HEK293T (cell line): ENCODE data around the gene DHX30.

Source experiments
- ARNT ChIP-seq: fragments of 450-650 bp; IDR thresholded peaks from 2 replicates; pipeline ENCODE4 v1.6.1; 2017; ENCODE audit warnings: mild to moderate bottlenecking
- BHLHE40 ChIP-seq: fragments of 450-650 bp; IDR thresholded peaks from 2 replicates; pipeline ENCODE4 v1.6.1; 2016; ENCODE audit warnings: mild to moderate bottlenecking, moderate library complexity, borderline replicate concordance
- CTBP1 ChIP-seq: fragments of 450-650 bp; IDR thresholded peaks from 2 replicates; pipeline ENCODE4 v1.6.1; 2016; ENCODE audit warnings: borderline replicate concordance
- ELF4 ChIP-seq: fragments of 450-650 bp; IDR thresholded peaks from 2 replicates; pipeline ENCODE4 v1.6.1; 2017; ENCODE audit warnings: antibody characterized with exemption
- FOXA1 ChIP-seq: fragments of 450-650 bp; IDR thresholded peaks from 2 replicates; pipeline ENCODE4 v1.6.1; 2016; ENCODE audit warnings: mild to moderate bottlenecking
- L3MBTL2 ChIP-seq: fragments of 450-650 bp; conservative IDR thresholded peaks from 2 replicates; pipeline ENCODE4 v1.6.1; 2016; ENCODE audit warnings: mild to moderate bottlenecking
- LEF1 ChIP-seq: fragments of 450-650 bp; IDR thresholded peaks from 2 replicates; pipeline ENCODE4 v1.6.1; 2017; ENCODE audit warnings: mild to moderate bottlenecking, borderline replicate concordance
- NFRKB ChIP-seq: fragments of 450-650 bp; IDR thresholded peaks from 2 replicates; pipeline ENCODE4 v1.6.1; 2016; ENCODE audit warnings: mild to moderate bottlenecking, moderate library complexity
- SP1 ChIP-seq: fragments of 450-650 bp; IDR thresholded peaks from 2 replicates; pipeline ENCODE4 v1.6.1; 2017

DNA sequence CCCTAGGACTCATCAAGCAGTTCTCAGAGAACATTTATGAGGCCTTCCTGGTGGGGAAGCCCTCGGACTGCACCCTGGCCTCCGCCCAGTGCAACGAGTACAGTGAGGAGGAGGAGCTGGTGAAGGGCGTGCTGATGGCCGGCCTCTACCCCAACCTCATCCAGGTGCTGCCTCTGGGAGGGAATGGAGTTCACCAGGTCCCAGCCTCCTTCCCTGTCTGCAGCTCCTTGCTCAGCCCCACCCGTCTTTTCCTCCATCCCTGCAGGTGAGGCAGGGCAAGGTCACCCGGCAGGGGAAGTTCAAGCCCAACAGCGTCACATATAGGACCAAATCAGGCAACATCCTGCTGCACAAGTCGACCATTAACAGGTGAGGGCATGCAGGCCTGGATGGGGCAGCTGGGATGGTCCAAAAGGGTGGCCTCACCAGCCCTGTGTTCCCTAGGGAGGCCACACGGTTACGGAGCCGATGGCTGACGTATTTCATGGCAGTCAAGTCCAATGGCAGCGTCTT lies 46.3 kb downstream of the DHX30 start:
- TF ChIP-seq SP1, result no peak
- no peak for TF ChIP-seq FOXA1
- TF ChIP-seq L3MBTL2, result no peak
- TF ChIP-seq NFRKB, result no peak
- TF ChIP-seq ARNT, result no peak
- no peak for TF ChIP-seq ELF4
- TF ChIP-seq BHLHE40, result no peak
- TF ChIP-seq CTBP1, result no peak
- no peak for TF ChIP-seq LEF1
